ENCODE measurements around the gene MUC22.
"Not testable (repeated sequence)": the region's sequence is repeated elsewhere in the genome, so short reads cannot be mapped to it uniquely, and the experiment has no call there.

GRCh38 chr6:30969171-30969570, 41.1 kb upstream of the MUC22 start:
- TF ChIP-seq, protein P1, sequence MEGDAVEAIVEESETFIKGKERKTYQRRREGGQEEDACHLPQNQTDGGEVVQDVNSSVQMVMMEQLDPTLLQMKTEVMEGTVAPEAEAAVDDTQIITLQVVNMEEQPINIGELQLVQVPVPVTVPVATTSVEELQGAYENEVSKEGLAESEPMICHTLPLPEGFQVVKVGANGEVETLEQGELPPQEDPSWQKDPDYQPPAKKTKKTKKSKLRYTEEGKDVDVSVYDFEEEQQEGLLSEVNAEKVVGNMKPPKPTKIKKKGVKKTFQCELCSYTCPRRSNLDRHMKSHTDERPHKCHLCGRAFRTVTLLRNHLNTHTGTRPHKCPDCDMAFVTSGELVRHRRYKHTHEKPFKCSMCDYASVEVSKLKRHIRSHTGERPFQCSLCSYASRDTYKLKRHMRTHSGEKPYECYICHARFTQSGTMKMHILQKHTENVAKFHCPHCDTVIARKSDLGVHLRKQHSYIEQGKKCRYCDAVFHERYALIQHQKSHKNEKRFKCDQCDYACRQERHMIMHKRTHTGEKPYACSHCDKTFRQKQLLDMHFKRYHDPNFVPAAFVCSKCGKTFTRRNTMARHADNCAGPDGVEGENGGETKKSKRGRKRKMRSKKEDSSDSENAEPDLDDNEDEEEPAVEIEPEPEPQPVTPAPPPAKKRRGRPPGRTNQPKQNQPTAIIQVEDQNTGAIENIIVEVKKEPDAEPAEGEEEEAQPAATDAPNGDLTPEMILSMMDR (conservative IDR thresholded peaks at IDR 0.05; ENCODE audit: low read depth, low read length): not testable (repeated sequence)
- not testable (repeated sequence) for TF ChIP-seq EZH2 (IDR thresholded peaks at IDR 0.05; ENCODE audit: low read length, unreplicated experiment)
